ENCODE data around the gene CNTNAP2. TPM values are rescaled to one million over a fixed set of nuclear protein-coding genes. Genes with fewer than 3 reads are reported as not detected.

The CNTNAP2 gene
- total RNA-seq, 1 experiment from 2014 or later, result 64.5 TPM

GRCh38 chr7:148403466-148403993 is 2286.9 kb downstream of the CNTNAP2 start:
- H4K8ac ChIP-seq (replicated peaks; ENCODE audit: insufficient read length, low read depth, low read length), result no peak overlapping the region
- H3K27me3 ChIP-seq (ENCODE audit: insufficient read depth, low read length), result no peaks in the 10 kb centered on the region
- Mint-ChIP-seq H3K27ac (0 out of 7 replicates have a peak overlapping the region, but pooled peaks of 1 of the 3 experiments have one; percentile 10), H3K36me3 (ENCODE audit: insufficient read depth in 1 of 3, low read depth in 3 of 3) (peaks cover 3 to 13% (median 10%) of the 10 kb centered on the region in 3 experiments; a peak in 5 of 7 replicates), H3K4me3 (no peak overlapping the region), H3K9me3 (no peaks in the 10 kb centered on the region), H3K4me1 (peaks cover 42 to 45% of the 10 kb centered on the region in 2 experiments), H3K27me3 (ENCODE audit: low read depth) (no peaks in the 10 kb centered on the region)
- no peak overlapping the region for H2BK20ac ChIP-seq (ENCODE audit: low read depth, low read length, poor library complexity, severe bottlenecking)
- H3K79me1 ChIP-seq (ENCODE audit: insufficient read depth, low read depth, low read length, poor library complexity, severe bottlenecking), result peaks cover 2% of the 10 kb centered on the region
- no peak overlapping the region for H3K14ac ChIP-seq (ENCODE audit: insufficient read depth, low read length)
- H2AFZ ChIP-seq (ENCODE audit: low read length), result no peak overlapping the region
- no CpG with 5 or more reads among the region's 6 CpGs for WGBS (ENCODE audit: extremely low coverage, insufficient read length, low lambda C conversion rate)
- H4K91ac ChIP-seq (ENCODE audit: insufficient read length, low read depth, low read length), result no peak overlapping the region
- H3K23ac ChIP-seq (ENCODE audit: insufficient read length, low read depth, low read length), result no peak overlapping the region
- H3K4ac ChIP-seq (ENCODE audit: low read depth, low read length), result no peak overlapping the region
- TF ChIP-seq, protein P1, sequence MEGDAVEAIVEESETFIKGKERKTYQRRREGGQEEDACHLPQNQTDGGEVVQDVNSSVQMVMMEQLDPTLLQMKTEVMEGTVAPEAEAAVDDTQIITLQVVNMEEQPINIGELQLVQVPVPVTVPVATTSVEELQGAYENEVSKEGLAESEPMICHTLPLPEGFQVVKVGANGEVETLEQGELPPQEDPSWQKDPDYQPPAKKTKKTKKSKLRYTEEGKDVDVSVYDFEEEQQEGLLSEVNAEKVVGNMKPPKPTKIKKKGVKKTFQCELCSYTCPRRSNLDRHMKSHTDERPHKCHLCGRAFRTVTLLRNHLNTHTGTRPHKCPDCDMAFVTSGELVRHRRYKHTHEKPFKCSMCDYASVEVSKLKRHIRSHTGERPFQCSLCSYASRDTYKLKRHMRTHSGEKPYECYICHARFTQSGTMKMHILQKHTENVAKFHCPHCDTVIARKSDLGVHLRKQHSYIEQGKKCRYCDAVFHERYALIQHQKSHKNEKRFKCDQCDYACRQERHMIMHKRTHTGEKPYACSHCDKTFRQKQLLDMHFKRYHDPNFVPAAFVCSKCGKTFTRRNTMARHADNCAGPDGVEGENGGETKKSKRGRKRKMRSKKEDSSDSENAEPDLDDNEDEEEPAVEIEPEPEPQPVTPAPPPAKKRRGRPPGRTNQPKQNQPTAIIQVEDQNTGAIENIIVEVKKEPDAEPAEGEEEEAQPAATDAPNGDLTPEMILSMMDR (conservative IDR thresholded peaks at IDR 0.05), result no peak
- no peak overlapping the region for H3K56ac ChIP-seq (ENCODE audit: insufficient read length, low read depth, low read length)
- H3T11ph ChIP-seq (ENCODE audit: low read length), result no peak overlapping the region
- H3K9me3 ChIP-seq (ENCODE audit: control insufficient read depth, low read depth, low read length), result no peaks in the 10 kb centered on the region
- no peak overlapping the region for H2BK15ac ChIP-seq (ENCODE audit: low read depth, low read length)
- no peak overlapping the region for H3K18ac ChIP-seq (ENCODE audit: insufficient read length, low read depth, low read length)
- H3K4me2 ChIP-seq (ENCODE audit: insufficient read depth, insufficient read length, low read length), result no peak overlapping the region
- no peaks in the 10 kb centered on the region for H3K23me2 ChIP-seq (ENCODE audit: insufficient read length, low read depth, low read length, poor library complexity, severe bottlenecking)
- no peak overlapping the region for H3K27ac ChIP-seq (ENCODE audit: insufficient read length, low read depth, low read length)
- no peak overlapping the region for H2BK120ac ChIP-seq (ENCODE audit: low read depth, low read length, poor library complexity, severe bottlenecking)
- no peak overlapping the region for H4K5ac ChIP-seq (ENCODE audit: insufficient read length, low read depth, low read length)
- no peak overlapping the region for H2BK12ac ChIP-seq (ENCODE audit: insufficient read length, low read depth, low read length)
- no peak for DNase-seq
- no peaks in the 10 kb centered on the region for H3K79me2 ChIP-seq (ENCODE audit: insufficient read depth, low read length)
- H2BK5ac ChIP-seq (ENCODE audit: insufficient read length, low read length), result no peak overlapping the region
- no peak overlapping the region for H2AK5ac ChIP-seq (ENCODE audit: insufficient read length, low read length)
- no peak overlapping the region for H3K9ac ChIP-seq (ENCODE audit: extremely low read depth, insufficient read length, low read length)
- H4K20me1 ChIP-seq (ENCODE audit: control insufficient read depth, insufficient read depth, insufficient read length), result no peaks in the 10 kb centered on the region
- H3K4me1 ChIP-seq (ENCODE audit: insufficient read depth, low read length), result peaks cover 7% of the 10 kb centered on the region; the same call in 1 of the 2 replicates
